Nephron progenitor cell (in vitro differentiated cells): ENCODE measurements around the gene RPS27L.

ENCODE experiments used
- DNase-seq: peaks from one replicate; pipeline ENCODE4 v3.0.0; 2021
- H3K27ac Mint-ChIP-seq: 2 replicates; pipeline ENCODE4 v1.8.0; 2021; ENCODE audit warnings: mild to moderate bottlenecking, moderate library complexity, mixed read lengths
- H3K27me3 Mint-ChIP-seq: 2 replicates; pipeline ENCODE4 v1.8.0; 2021; ENCODE audit warnings: mild to moderate bottlenecking, low read depth, mixed read lengths; ENCODE audit not compliant: poor library complexity
- H3K36me3 Mint-ChIP-seq: 2 replicates; pipeline ENCODE4 v1.8.0; 2021; ENCODE audit warnings: low read depth, mixed read lengths
- H3K4me1 Mint-ChIP-seq: 2 replicates; pipeline ENCODE4 v1.8.0; 2021; ENCODE audit warnings: mixed read lengths
- H3K4me3 Mint-ChIP-seq: 2 replicates; pipeline ENCODE4 v1.8.0; 2021; ENCODE audit warnings: mild to moderate bottlenecking, moderate library complexity, mixed read lengths
- H3K9me3 Mint-ChIP-seq: 2 replicates; pipeline ENCODE4 v1.8.0; 2021; ENCODE audit warnings: mild to moderate bottlenecking, moderate library complexity, mixed read lengths
- CTCF ChIP-seq: fragments of 200-600 bp; sonication (generic); IDR thresholded peaks from 2 replicates; pipeline ENCODE4 v1.5.0; 2021; ENCODE audit warnings: antibody characterized with exemption

RPS27L gene

GRCh38 chr15:63157891-63158431, 684 bp upstream of the RPS27L start:
- peaks cover 23% of the 10 kb centered on the region for H3K36me3 Mint-ChIP-seq
- no peaks in the 10 kb centered on the region for H3K27me3 Mint-ChIP-seq
- TF ChIP-seq CTCF: no peak
- H3K4me3 Mint-ChIP-seq: peak overlapping the region; percentile 98
- H3K27ac Mint-ChIP-seq: peak overlapping the region; percentile 98
- no peaks in the 10 kb centered on the region for H3K9me3 Mint-ChIP-seq
- DNase-seq: peak; percentile 49
- peaks cover 22% of the 10 kb centered on the region for H3K4me1 Mint-ChIP-seq

DNA sequence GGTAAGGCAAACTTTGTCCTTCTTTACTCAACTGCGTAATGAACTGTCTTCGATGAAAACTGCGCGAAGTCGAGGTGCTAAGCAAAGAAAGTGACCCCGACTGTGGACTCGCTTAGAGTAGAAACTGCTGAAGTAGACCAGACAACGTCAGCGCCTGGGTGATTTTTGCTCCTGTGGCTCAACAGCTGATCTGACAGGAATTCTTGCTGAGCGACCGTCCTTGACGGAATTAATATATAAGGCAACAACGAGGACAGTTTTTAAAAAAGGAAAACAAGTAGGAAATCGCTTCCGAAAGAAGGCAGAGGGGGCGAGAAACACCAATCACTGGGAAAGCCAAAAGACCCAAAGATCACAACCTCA, 541 bp downstream of the RPS27L start:
- DNase-seq: peak; percentile 35
- Mint-ChIP-seq H3K27me3 (no peaks in the 10 kb centered on the region), H3K4me3 (peak overlapping the region; percentile 98), H3K9me3 (no peaks in the 10 kb centered on the region), H3K36me3 (peaks cover 34% of the 10 kb centered on the region), H3K4me1 (peaks cover 20% of the 10 kb centered on the region), H3K27ac (peak overlapping the region; percentile 99)
- TF ChIP-seq CTCF: no peak

- H3K9me3 Mint-ChIP-seq: no peaks in the 10 kb centered on the region
- H3K4me3 Mint-ChIP-seq: peak overlapping the region; percentile 98
- no peaks in the 10 kb centered on the region for H3K27me3 Mint-ChIP-seq
- peaks cover 39% of the 10 kb centered on the region for H3K36me3 Mint-ChIP-seq
- peak overlapping the region; percentile 99 for H3K27ac Mint-ChIP-seq
- TF ChIP-seq CTCF: no peak
- DNase-seq: no peak
- peaks cover 20% of the 10 kb centered on the region for H3K4me1 Mint-ChIP-seq
Observed at GRCh38 chr15:63156086-63156710, 1.1 kb downstream of the RPS27L start.

GRCh38 chr15:63155486-63155885, 1.8 kb downstream of the RPS27L start:
- Mint-ChIP-seq H3K4me3 (peak overlapping the region; percentile 98), H3K4me1 (peaks cover 20% of the 10 kb centered on the region), H3K27me3 (no peaks in the 10 kb centered on the region), H3K9me3 (no peaks in the 10 kb centered on the region), H3K36me3 (peaks cover 41% of the 10 kb centered on the region), H3K27ac (peak overlapping the region; percentile 36)
- TF ChIP-seq CTCF: no peak
- no peak for DNase-seq

DNA sequence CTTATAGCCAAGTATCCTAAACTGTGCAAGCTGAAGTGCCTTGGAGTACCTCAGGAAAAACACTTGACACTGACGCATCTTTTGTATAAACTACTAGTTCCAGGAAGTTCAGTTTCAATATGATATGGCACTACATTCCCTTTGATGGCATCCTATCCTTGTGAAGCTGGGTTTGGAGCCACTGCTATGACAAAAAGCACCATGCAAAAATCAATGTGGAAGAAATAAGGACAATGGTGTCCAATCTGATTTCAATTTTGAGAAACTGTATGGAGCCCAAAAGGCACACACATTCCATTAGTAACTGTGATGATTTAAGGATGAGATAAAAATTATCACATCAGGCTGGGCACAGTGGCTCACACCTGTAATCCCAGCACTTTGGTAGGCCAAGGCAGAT, 5.6 kb downstream of the RPS27L start:
- Mint-ChIP-seq H3K36me3 (peaks cover 63% of the 10 kb centered on the region), H3K4me1 (peaks cover 20% of the 10 kb centered on the region), H3K27me3 (no peaks in the 10 kb centered on the region), H3K27ac (no peak overlapping the region), H3K4me3 (no peak overlapping the region), H3K9me3 (peaks cover 4% of the 10 kb centered on the region)
- no peak for TF ChIP-seq CTCF
- no peak for DNase-seq

DNA sequence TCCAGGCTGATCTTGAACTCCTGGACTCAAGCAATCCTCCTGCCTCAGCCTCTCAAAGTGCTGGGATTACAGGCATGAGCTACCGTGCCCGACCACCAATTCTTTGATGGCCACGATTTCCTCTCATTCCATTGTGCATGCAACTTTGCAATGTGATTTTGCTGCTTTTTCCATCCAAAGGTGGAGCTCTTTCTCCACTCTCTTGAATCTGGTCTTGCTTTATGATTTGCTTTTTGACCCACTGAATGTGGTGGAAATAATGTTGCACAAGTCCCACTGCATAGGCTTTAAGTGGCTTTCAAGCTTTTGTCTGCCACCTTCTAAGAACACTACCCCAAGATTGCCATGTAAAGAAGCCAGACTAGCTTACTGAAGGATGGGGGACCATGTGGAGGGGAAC, 10.6 kb downstream of the RPS27L start:
- Mint-ChIP-seq H3K4me1 (no peaks in the 10 kb centered on the region), H3K9me3 (peaks cover 8% of the 10 kb centered on the region), H3K36me3 (peaks cover 69% of the 10 kb centered on the region), H3K4me3 (no peak overlapping the region), H3K27ac (no peak overlapping the region), H3K27me3 (peaks cover 7% of the 10 kb centered on the region)
- no peak for TF ChIP-seq CTCF
- no peak for DNase-seq
